ENCODE data around the gene TRAPPC2L. TPM values are rescaled to one million over a fixed set of nuclear protein-coding genes. Genes with fewer than 3 reads are reported as not detected.

TRAPPC2L gene
- total and polyA plus RNA-seq, 2 donors from 2014 or later = 48.3 to 155 TPM

GRCh38 chr16:88835818-88836217, 21.1 kb upstream of the TRAPPC2L start:
- no peaks in the 10 kb centered on the region for H3K4me1 ChIP-seq (ENCODE audit: control insufficient read depth in 2 of 3, insufficient read depth in 2 of 3, low read depth in 1 of 3, low read length in 3 of 3)
- no peak for TF ChIP-seq CTCF (IDR thresholded peaks at IDR 0.05; ENCODE audit: borderline replicate concordance, extremely low read depth, insufficient read depth)
- H3K27me3 ChIP-seq (ENCODE audit: control insufficient read depth, insufficient read depth, low read length) = no peaks in the 10 kb centered on the region
- no peak overlapping the region for H3K27ac ChIP-seq (ENCODE audit: low read depth in 2 of 2, low read length in 2 of 2)
- H3K4me3 ChIP-seq (ENCODE audit: low read length in 3 of 3) = no peak overlapping the region
- DNase-seq (no peak), FAIRE-seq (no peak)
- H3K36me3 ChIP-seq (ENCODE audit: control insufficient read depth in 2 of 3, insufficient read depth in 3 of 3, low read length in 3 of 3) = peaks cover 0 to 11% (median 5%) of the 10 kb centered on the region in 3 donors
- intact Hi-C loops (cut with DNase I) = no loop called here
- H3K9ac ChIP-seq (ENCODE audit: low read length in 3 of 3) = no peak overlapping the region
- H3K9me3 ChIP-seq (ENCODE audit: control insufficient read depth in 2 of 3, insufficient read depth in 1 of 3, low read length in 3 of 3) = no peaks in the 10 kb centered on the region

GRCh38 chr16:88836791-88837190, 20.1 kb upstream of the TRAPPC2L start:
- H3K4me1 ChIP-seq (ENCODE audit: control insufficient read depth in 2 of 3, insufficient read depth in 2 of 3, low read depth in 1 of 3, low read length in 3 of 3) = no peaks in the 10 kb centered on the region
- H3K9me3 ChIP-seq (ENCODE audit: control insufficient read depth in 2 of 3, insufficient read depth in 1 of 3, low read length in 3 of 3) = no peaks in the 10 kb centered on the region
- H3K9ac ChIP-seq (ENCODE audit: low read length in 3 of 3) = no peak overlapping the region
- H3K27me3 ChIP-seq (ENCODE audit: control insufficient read depth, insufficient read depth, low read length) = no peaks in the 10 kb centered on the region
- no peak overlapping the region for H3K4me3 ChIP-seq (ENCODE audit: low read length in 3 of 3)
- H3K36me3 ChIP-seq (ENCODE audit: control insufficient read depth in 2 of 3, insufficient read depth in 3 of 3, low read length in 3 of 3) = peaks cover 0 to 12% (median 5%) of the 10 kb centered on the region in 3 donors
- H3K27ac ChIP-seq (ENCODE audit: low read depth in 2 of 2, low read length in 2 of 2) = no peak overlapping the region
- intact Hi-C loops (cut with DNase I) = no loop called here
- no peak for FAIRE-seq
- TF ChIP-seq CTCF (IDR thresholded peaks at IDR 0.05; ENCODE audit: borderline replicate concordance, extremely low read depth, insufficient read depth) = no peak
- no peak for DNase-seq

GRCh38 chr16:88837806-88838205, 19.1 kb upstream of the TRAPPC2L start:
- DNase-seq (no peak), FAIRE-seq (no peak)
- TF ChIP-seq CTCF (IDR thresholded peaks at IDR 0.05; ENCODE audit: borderline replicate concordance, extremely low read depth, insufficient read depth) = no peak
- Histone ChIP-seq H3K9me3 (ENCODE audit: control insufficient read depth in 2 of 3, insufficient read depth in 1 of 3, low read length in 3 of 3) (no peaks in the 10 kb centered on the region), H3K9ac (ENCODE audit: low read length in 3 of 3) (no peak overlapping the region), H3K27ac (ENCODE audit: low read depth in 2 of 2, low read length in 2 of 2) (no peak overlapping the region), H3K36me3 (ENCODE audit: control insufficient read depth in 2 of 3, insufficient read depth in 3 of 3, low read length in 3 of 3) (peaks cover 0 to 12% (median 5%) of the 10 kb centered on the region in 3 donors), H3K4me3 (ENCODE audit: low read length in 3 of 3) (no peak overlapping the region), H3K4me1 (ENCODE audit: control insufficient read depth in 2 of 3, insufficient read depth in 2 of 3, low read depth in 1 of 3, low read length in 3 of 3) (no peaks in the 10 kb centered on the region), H3K27me3 (ENCODE audit: control insufficient read depth, insufficient read depth, low read length) (no peaks in the 10 kb centered on the region)
- intact Hi-C loops (cut with DNase I) = no loop called here

- H3K27me3 ChIP-seq (ENCODE audit: control insufficient read depth, insufficient read depth, low read length) = no peaks in the 10 kb centered on the region
- no peak overlapping the region for H3K9ac ChIP-seq (ENCODE audit: low read length in 3 of 3)
- H3K4me1 ChIP-seq (ENCODE audit: control insufficient read depth in 2 of 3, insufficient read depth in 2 of 3, low read depth in 1 of 3, low read length in 3 of 3) = no peaks in the 10 kb centered on the region
- TF ChIP-seq CTCF (IDR thresholded peaks at IDR 0.05; ENCODE audit: borderline replicate concordance, extremely low read depth, insufficient read depth) = no peak
- H3K27ac ChIP-seq (ENCODE audit: low read depth in 2 of 2, low read length in 2 of 2) = no peak overlapping the region
- intact Hi-C loops (cut with DNase I) = no loop called here
- H3K9me3 ChIP-seq (ENCODE audit: control insufficient read depth in 2 of 3, insufficient read depth in 1 of 3, low read length in 3 of 3) = no peaks in the 10 kb centered on the region
- DNase-seq (no peak), FAIRE-seq (no peak)
- H3K36me3 ChIP-seq (ENCODE audit: control insufficient read depth in 2 of 3, insufficient read depth in 3 of 3, low read length in 3 of 3) = peaks cover 0 to 12% (median 5%) of the 10 kb centered on the region in 3 donors
- no peak overlapping the region for H3K4me3 ChIP-seq (ENCODE audit: low read length in 3 of 3)
Observed at GRCh38 chr16:88838566-88838965, 18.4 kb upstream of the TRAPPC2L start.
